H1 (cell line): ENCODE data around the gene FJX1. TPM values are rescaled to one million over a fixed set of nuclear protein-coding genes. Genes with fewer than 3 reads are reported as not detected.

ENCODE experiments used
- BACH1 ChIP-seq: IDR thresholded peaks from 2 replicates; pipeline ENCODE4 v1.6.1; 2012; ENCODE audit warnings: low read length, improper control_type of control experiment
- CHD2 ChIP-seq: IDR thresholded peaks from 2 replicates; pipeline ENCODE4 v1.6.1; 2012; ENCODE audit warnings: low read length, improper control_type of control experiment
- JUND ChIP-seq: IDR thresholded peaks from 2 replicates; pipeline ENCODE4 v1.6.1; 2011; ENCODE audit warnings: mild to moderate bottlenecking, improper control_type of control experiment, low read length
- NRF1 ChIP-seq: IDR thresholded peaks from 2 replicates; pipeline ENCODE4 v1.6.1; 2011; ENCODE audit warnings: mild to moderate bottlenecking, low read depth, low read length, improper control_type of control experiment
- SAP30 ChIP-seq: fragments of 300-600 bp; sonication (generic); IDR thresholded peaks from 2 replicates; pipeline ENCODE4 v1.7.1; 2012; ENCODE audit warnings: low read length, moderate library complexity, mild to moderate bottlenecking, inconsistent platforms; ENCODE audit not compliant: insufficient read depth, insufficient replicate concordance
- polyA plus RNA-seq, 7 experiments: library from polyadenylated mRNA; depleted of rRNA in 3 of 7; stranded (reverse) in 5 of 7; unstranded in 2 of 7; fragments of >200 nt in 5 of 7; fragments of 200-250 nt in 2 of 7; gene quantifications; 1 replicate in 5 of 7; 2 replicates in 1 of 7; 4 replicates in 1 of 7; pipeline versions ENCODE4 v1.2.1 to v1.2.3, GENCODE V29; 2011 to 2013; ENCODE audit warnings: missing spikeins in 2 of 7, mixed read lengths in 2 of 7
- total RNA-seq: library from RNA; stranded (reverse); fragmentation: NEBNext Ultra II Directional; extraction: Animal tissue kit (Norgen Biotek cat#: 25700); gene quantifications from 2 replicates; pipeline ENCODE4 v1.2.1, GENCODE V29; 2021

FJX1 gene
- total and polyA plus RNA-seq, 2 of the 8 experiments (the other 6 are each of a cell fraction or from before 2014, with no cell fraction given), result 6.3 to 13.3 TPM

GRCh38 chr11:35588627-35589026 lies 29.6 kb upstream of the FJX1 start (continued):
- TF ChIP-seq JUND (no peak), BACH1 (no peak), CHD2 (no peak), NRF1 (no peak), SAP30 (no peak)
